Right renal cortex interstitium (tissue), 3 donors: ENCODE results near the gene ZNF562. TPM values are rescaled to one million over a fixed set of nuclear protein-coding genes. Genes with fewer than 3 reads are reported as not detected.

Source experiments
- DNase-seq, 3 donors: peaks; one replicate each; pipeline ENCODE4 v3.0.0-alpha.2; 2013; ENCODE audit warnings: low read depth in 3 of 3, low spot score in 2 of 3
- polyA plus RNA-seq, 3 donors: library from polyadenylated mRNA; unstranded; fragments of 120-200 nt; gene quantifications; one replicate each; pipeline ENCODE4 v1.2.1, GENCODE V29; 2013; ENCODE audit not compliant: insufficient read length in 3 of 3

The ZNF562 gene
- polyA plus RNA-seq, 3 donors = 23.3 to 26.2 (median 24.2) TPM

- DNase-seq = no peak
Measured at GRCh38 chr19:9645472-9645871, 29.4 kb downstream of the ZNF562 start.

GRCh38 chr19:9644472-9644871, 30.4 kb downstream of the ZNF562 start:
- DNase-seq = no peak

DNA sequence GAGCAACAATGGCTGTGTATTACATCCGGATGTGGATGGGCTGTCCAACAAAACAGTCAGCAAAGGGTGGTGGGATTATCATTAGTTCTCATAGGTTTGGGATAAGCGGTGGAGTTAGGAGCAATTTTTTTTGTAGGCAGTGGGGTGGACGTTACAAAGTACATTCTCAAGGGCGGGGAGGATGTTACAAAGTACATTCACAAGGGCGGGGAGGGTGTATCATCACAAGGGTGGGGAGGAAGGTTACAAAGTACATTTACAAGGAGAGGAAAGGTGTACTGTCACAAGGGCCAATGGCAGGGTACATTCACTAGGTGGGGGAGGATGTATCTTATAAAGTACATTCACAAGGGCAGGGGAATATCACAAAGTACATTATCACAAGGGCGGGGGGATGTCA, 33.1 kb downstream of the ZNF562 start:
- DNase-seq = no peak

DNA sequence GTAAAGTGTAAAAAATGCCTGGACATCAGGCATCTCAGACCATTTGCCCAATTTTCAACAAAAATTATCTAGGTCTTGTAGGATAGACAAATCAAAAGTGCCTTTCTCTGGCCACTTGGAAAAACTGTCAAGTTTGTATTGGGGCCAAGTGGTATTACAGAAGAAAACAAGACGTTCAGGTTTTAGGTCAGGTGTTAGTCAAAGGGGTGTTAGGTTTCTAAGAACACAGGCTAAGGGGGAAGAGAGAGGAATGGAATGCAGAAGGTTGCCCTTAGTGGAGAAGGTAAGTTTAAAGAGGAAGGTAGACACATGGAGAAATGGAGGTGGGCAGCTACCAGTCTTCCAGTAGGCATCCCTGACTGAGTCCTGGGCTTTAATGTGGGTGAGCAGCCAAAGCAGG, 33.9 kb downstream of the ZNF562 start:
- no peak for DNase-seq

GRCh38 chr19:9636018-9636417, 38.9 kb downstream of the ZNF562 start:
- DNase-seq = no peak

- no peak for DNase-seq
Measured at GRCh38 chr19:9627856-9628255, 47.0 kb downstream of the ZNF562 start.

GRCh38 chr19:9622531-9622930, 52.4 kb downstream of the ZNF562 start:
- no peak for DNase-seq

- DNase-seq = peak; percentile 82 to 89 (median 87)
Measured at GRCh38 chr19:9621156-9622037, 53.5 kb downstream of the ZNF562 start, which contains the start of gene ZNF561. Gene ZNF561, minus strand, starts transcription at chr19:9621232. Its CDS starts 1,776 bp downstream, at chr19:9619456.

DNA sequence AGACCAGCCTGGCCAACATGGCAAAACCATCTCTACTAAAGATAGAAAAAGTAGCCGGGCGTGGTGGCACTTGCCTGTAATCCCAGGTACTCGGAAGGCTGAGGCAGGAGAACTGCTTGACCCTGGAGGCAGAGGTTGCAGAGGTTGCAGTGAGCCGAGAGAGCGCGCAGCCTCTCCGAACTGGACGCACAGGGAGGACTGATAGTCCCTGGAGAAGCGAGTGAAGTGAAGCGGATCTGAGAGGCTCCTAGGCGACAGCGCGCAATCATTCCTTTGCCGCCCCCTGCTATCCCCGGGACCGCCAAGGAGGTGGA, 54.1 kb downstream of the ZNF562 start:
- no peak for DNase-seq

- no peak for DNase-seq
Measured at GRCh38 chr19:9615844-9616243, 59.1 kb downstream of the ZNF562 start.

DNA sequence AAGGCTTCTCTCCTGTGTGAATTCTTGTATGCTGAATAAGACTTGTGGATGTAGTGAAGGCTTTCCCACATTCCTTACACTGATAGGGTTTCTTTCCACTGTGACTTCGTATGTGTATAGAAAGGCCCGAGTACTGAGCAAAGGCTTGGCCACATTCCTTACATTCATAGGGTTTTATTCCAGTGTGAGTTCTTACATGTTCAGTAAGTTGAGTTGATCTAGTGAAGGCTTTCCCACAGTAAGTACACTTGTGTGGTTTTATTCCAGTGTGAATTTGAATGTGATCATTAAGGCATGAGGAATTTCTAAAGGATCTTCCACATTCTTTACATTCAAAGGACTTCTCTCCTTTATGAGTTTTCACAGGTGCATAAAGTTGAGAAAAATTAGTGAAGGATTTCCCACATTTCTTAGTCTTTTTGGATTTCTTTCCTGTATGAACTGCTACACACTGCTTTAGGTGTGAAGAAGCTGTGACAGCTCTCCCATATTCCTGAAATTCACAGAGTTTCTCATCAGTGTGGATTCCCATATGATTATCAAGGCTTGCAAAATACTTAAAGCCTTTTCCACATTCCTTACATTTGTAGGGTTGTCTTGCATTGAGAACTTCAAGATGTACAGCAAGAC, 64.3 kb downstream of the ZNF562 start:
- DNase-seq = no peak

GRCh38 chr19:9608912-9609311, 66.0 kb downstream of the ZNF562 start:
- DNase-seq = no peak

- no peak for DNase-seq
Measured at GRCh38 chr19:9597027-9597426, 77.9 kb downstream of the ZNF562 start.

Other genes starting within 250 kb of the ZNF562 start
- 10 to 100 TPM; 27.4 to 48.4 (median 44.6) TPM for gene ZNF266, start 239.5 kb downstream of the ZNF562 start, polyA plus RNA-seq
- gene ZNF560, start 176.5 kb downstream of the ZNF562 start, polyA plus RNA-seq = 1 to 10 TPM in 1 of 3 donors, under 1 TPM in 2; 0.50 to 1.2 (median 0.83) TPM
- 10 to 100 TPM; 23.1 to 24.7 (median 24.2) TPM for gene ZNF426, start 136.5 kb downstream of the ZNF562 start, polyA plus RNA-seq
- 10 to 100 TPM; 15.3 to 18.3 (median 15.9) TPM for gene ZNF121, start 90.6 kb downstream of the ZNF562 start, polyA plus RNA-seq
- gene ZNF561, start 53.9 kb downstream of the ZNF562 start, polyA plus RNA-seq = 10 to 100 TPM; 64.5 to 68.7 (median 66.8) TPM
- 10 to 100 TPM; 12.9 to 16.8 (median 15.8) TPM for gene ZNF846, start 93.6 kb upstream of the ZNF562 start, polyA plus RNA-seq
- gene FBXL12, start 144.0 kb upstream of the ZNF562 start, polyA plus RNA-seq = 10 to 100 TPM; 24.3 to 25.0 (median 24.8) TPM
- 100 to 1,000 TPM; 277 to 363 (median 338) TPM for gene UBL5, start 152.8 kb upstream of the ZNF562 start, polyA plus RNA-seq
- gene PIN1, start 160.2 kb upstream of the ZNF562 start, polyA plus RNA-seq = 10 to 100 TPM; 47.7 to 51.0 (median 50.5) TPM